Endodermal cell (in vitro differentiated cells): Measurements from ENCODE around the gene TIMM44. TPM values are rescaled to one million over a fixed set of nuclear protein-coding genes. Genes with fewer than 3 reads are reported as not detected.

Experiments used
- DNase-seq: peaks from one replicate; pipeline ENCODE4 v3.0.0-alpha.2; 2017
- H3K27ac ChIP-seq: 2 replicates; pipeline ENCODE4 v1.5.1; 2013; ENCODE audit warnings: mild to moderate bottlenecking, low read depth, low read length, moderate library complexity
- H3K27me3 ChIP-seq: 2 replicates; pipeline ENCODE4 v1.6.1; 2013; ENCODE audit warnings: mild to moderate bottlenecking, low read length, moderate library complexity; ENCODE audit not compliant: insufficient read depth, control insufficient read depth, poor library complexity, severe bottlenecking
- H3K36me3 ChIP-seq: 2 replicates; pipeline ENCODE4 v1.7.0; 2013; ENCODE audit warnings: mild to moderate bottlenecking, low read length, moderate library complexity; ENCODE audit not compliant: control insufficient read depth, insufficient read depth
- H3K4me1 ChIP-seq: one replicate; pipeline ENCODE4 v1.7.0; 2013; ENCODE audit warnings: low read length; ENCODE audit not compliant: control insufficient read depth, insufficient read depth
- H3K4me3 ChIP-seq: 2 replicates; pipeline ENCODE4 v1.5.1; 2013; ENCODE audit warnings: mild to moderate bottlenecking, low read length, moderate library complexity
- H3K9ac ChIP-seq: 2 replicates; pipeline ENCODE4 v1.6.1; 2013; ENCODE audit warnings: mild to moderate bottlenecking, low read length, moderate library complexity; ENCODE audit not compliant: poor library complexity, severe bottlenecking; ENCODE audit errors: extremely low read depth
- H3K9me3 ChIP-seq: 2 replicates; pipeline ENCODE4 v1.6.1; 2013; ENCODE audit warnings: mild to moderate bottlenecking, low read length, moderate library complexity; ENCODE audit not compliant: control insufficient read depth
- H3K27ac Mint-ChIP-seq: 2 replicates; pipeline ENCODE4 v1.8.0; 2020; ENCODE audit warnings: mixed read lengths
- H3K27me3 Mint-ChIP-seq: 2 replicates; pipeline ENCODE4 v1.8.0; 2021; ENCODE audit warnings: mild to moderate bottlenecking, mixed read lengths; ENCODE audit not compliant: insufficient read depth
- H3K36me3 Mint-ChIP-seq: 2 replicates; pipeline ENCODE4 v1.8.0; 2020; ENCODE audit warnings: low read depth, mixed read lengths
- H3K4me1 Mint-ChIP-seq: 2 replicates; pipeline ENCODE4 v1.8.0; 2020; ENCODE audit warnings: mixed read lengths
- H3K4me3 Mint-ChIP-seq: 2 replicates; pipeline ENCODE4 v1.8.0; 2020; ENCODE audit warnings: mild to moderate bottlenecking, moderate library complexity, mixed read lengths
- H3K9me3 Mint-ChIP-seq: 2 replicates; pipeline ENCODE4 v1.8.0; 2020; ENCODE audit warnings: mild to moderate bottlenecking, mixed read lengths
- CTCF ChIP-seq: fragments of 200-600 bp; sonication (generic); conservative IDR thresholded peaks from 2 replicates; pipeline ENCODE4 v1.5.0; 2021; ENCODE audit warnings: antibody characterized with exemption, mild to moderate bottlenecking
- WGBS, 2 experiments: methylation state at CpG; one replicate each; pipeline versions ENCODE4 v1.1.5 to v1.1.7; 2013; ENCODE audit warnings: missing lambda C conversion rate in 2 of 2, mixed read lengths in 1 of 2; ENCODE audit not compliant: insufficient coverage in 1 of 2, insufficient read length in 1 of 2; 5-methylcytosine and 5-hydroxymethylcytosine counted together
- total RNA-seq, 2 donors: library from RNA; stranded (reverse); fragmentation: NEBNext Ultra II Directional in 1 of 2; extraction: Animal tissue kit (Norgen Biotek cat#: 25700) in 1 of 2; gene quantifications; 2 replicates in 1 of 2; 3 replicates in 1 of 2; pipeline ENCODE4 v1.2.1, GENCODE V29; 2021

Gene TIMM44
- total RNA-seq, 2 donors from 2014 or later: 78.1 to 80.0 TPM

- H3K27ac Mint-ChIP-seq: no peak overlapping the region
- Histone ChIP-seq H3K9ac (no peak overlapping the region), H3K4me1 (no peaks in the 10 kb centered on the region), H3K36me3 (peaks cover 15% of the 10 kb centered on the region), H3K9me3 (no peaks in the 10 kb centered on the region), H3K27ac (no peak overlapping the region), H3K27me3 (peaks cover 43% of the 10 kb centered on the region), H3K4me3 (no peak overlapping the region)
- peaks cover 2% of the 10 kb centered on the region for H3K4me1 Mint-ChIP-seq
- WGBS, 2 experiments: 84% methylated on average over 9 of the region's 12 CpGs; no CpG with 5 or more reads in 1 of the 2 experiments
- no peaks in the 10 kb centered on the region for H3K9me3 Mint-ChIP-seq
- peaks cover 45% of the 10 kb centered on the region for H3K27me3 Mint-ChIP-seq
- no peak for TF ChIP-seq CTCF
- DNase-seq: no peak
- H3K4me3 Mint-ChIP-seq: no peak overlapping the region
- peaks cover 17% of the 10 kb centered on the region for H3K36me3 Mint-ChIP-seq
Measured at GRCh38 chr19:7914099-7914498, 29.4 kb downstream of the TIMM44 start.

- Mint-ChIP-seq H3K27ac (no peak overlapping the region), H3K9me3 (no peaks in the 10 kb centered on the region), H3K4me1 (peaks cover 2% of the 10 kb centered on the region), H3K36me3 (peaks cover 17% of the 10 kb centered on the region), H3K27me3 (peaks cover 42% of the 10 kb centered on the region), H3K4me3 (no peak overlapping the region)
- no peaks in the 10 kb centered on the region for H3K4me1 ChIP-seq
- H3K27me3 ChIP-seq: peaks cover 39% of the 10 kb centered on the region
- TF ChIP-seq CTCF: no peak
- H3K9me3 ChIP-seq: no peaks in the 10 kb centered on the region
- DNase-seq: no peak
- H3K36me3 ChIP-seq: peaks cover 15% of the 10 kb centered on the region
- no peak overlapping the region for H3K27ac ChIP-seq
- no peak overlapping the region for H3K9ac ChIP-seq
- H3K4me3 ChIP-seq: no peak overlapping the region
- WGBS, 2 experiments: 85 to 94% methylated on average over 7 to 10 of the region's 10 CpGs
Measured at GRCh38 chr19:7913652-7914051, 29.8 kb downstream of the TIMM44 start.

- peaks cover under 1% of the 10 kb centered on the region for H3K4me1 Mint-ChIP-seq
- no peak for TF ChIP-seq CTCF
- no peak overlapping the region for H3K4me3 Mint-ChIP-seq
- no peak overlapping the region for H3K27ac ChIP-seq
- H3K9ac ChIP-seq: no peak overlapping the region
- DNase-seq: no peak
- H3K36me3 Mint-ChIP-seq: peaks cover 17% of the 10 kb centered on the region
- peaks cover 31% of the 10 kb centered on the region for H3K27me3 ChIP-seq
- H3K27me3 Mint-ChIP-seq: peaks cover 35% of the 10 kb centered on the region
- H3K36me3 ChIP-seq: peaks cover 15% of the 10 kb centered on the region
- 95 to 96% methylated on average over 8 to 36 of the region's 39 CpGs for WGBS, 2 experiments
- no peak overlapping the region for H3K4me3 ChIP-seq
- H3K9me3 Mint-ChIP-seq: no peaks in the 10 kb centered on the region
- H3K4me1 ChIP-seq: no peaks in the 10 kb centered on the region
- H3K27ac Mint-ChIP-seq: no peak overlapping the region
- H3K9me3 ChIP-seq: no peaks in the 10 kb centered on the region
Measured at GRCh38 chr19:7912697-7913564, 30.5 kb downstream of the TIMM44 start.
